ENCODE results near the gene FLRT1.

GRCh38 chr11:64013141-64013896 is 22.4 kb upstream of the FLRT1 start:
- no peak for TF ChIP-seq CTCF (IDR thresholded peaks at IDR 0.05)
- no peak for TF ChIP-seq POLR2A (IDR thresholded peaks at IDR 0.05)
- no peak for TF ChIP-seq EP300 (IDR thresholded peaks at IDR 0.05)
- no peak for TF ChIP-seq POLR2AphosphoS5 (IDR thresholded peaks at IDR 0.05)
